ENCODE data around the gene DAB2.

Gene DAB2

DNA sequence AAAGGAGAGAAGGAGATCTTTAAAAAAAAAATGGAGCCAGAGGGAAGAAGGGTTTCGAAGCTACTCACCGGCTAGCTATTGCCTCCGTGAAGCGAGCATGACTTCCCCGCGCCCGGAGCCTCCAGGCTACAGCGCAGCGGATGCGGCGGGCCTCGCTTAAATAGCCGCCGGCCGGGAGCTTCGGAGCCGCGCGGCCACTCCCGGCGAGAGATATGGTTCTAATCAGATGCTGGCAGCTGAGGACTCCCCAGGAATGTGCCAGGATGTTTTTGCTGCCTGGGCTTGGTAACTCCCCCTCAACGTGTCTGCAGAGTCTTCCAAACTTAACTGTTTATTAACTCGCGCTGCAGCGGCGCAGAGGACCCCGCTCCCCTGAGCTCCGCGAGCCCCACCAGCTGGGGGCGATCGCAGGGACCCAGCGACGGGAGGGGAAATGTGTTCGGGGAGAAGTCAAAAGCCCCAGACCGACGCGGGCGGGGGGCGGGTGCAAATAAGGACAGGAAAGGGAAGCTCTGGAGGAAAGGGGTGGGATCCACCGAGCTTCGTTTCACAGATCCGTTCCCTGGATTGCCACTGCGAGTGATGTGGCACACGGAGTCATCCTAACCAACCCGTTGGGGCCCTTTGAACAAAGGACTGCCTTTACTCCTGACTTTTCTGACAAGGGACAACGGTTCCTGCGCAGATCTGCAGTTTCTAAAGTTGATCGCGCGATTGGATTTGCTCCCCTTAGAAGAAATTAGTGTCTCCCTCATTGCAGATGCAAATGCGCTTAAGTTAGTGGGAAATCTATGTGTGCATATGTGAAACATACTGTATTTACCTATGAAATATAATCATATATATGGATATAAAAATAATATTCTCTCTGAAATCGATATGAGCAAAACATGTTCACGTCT is at the start of gene DAB2:
TSS of gene DAB2 (minus strand) at position 245 of the 902 bp plus-strand sequence. CDS start 30,660 bp downstream, outside the sequence.
- in situ Hi-C loops (cut with MboI; ENCODE audit: low sequenced_read_pairs) = no loop called here

DNA sequence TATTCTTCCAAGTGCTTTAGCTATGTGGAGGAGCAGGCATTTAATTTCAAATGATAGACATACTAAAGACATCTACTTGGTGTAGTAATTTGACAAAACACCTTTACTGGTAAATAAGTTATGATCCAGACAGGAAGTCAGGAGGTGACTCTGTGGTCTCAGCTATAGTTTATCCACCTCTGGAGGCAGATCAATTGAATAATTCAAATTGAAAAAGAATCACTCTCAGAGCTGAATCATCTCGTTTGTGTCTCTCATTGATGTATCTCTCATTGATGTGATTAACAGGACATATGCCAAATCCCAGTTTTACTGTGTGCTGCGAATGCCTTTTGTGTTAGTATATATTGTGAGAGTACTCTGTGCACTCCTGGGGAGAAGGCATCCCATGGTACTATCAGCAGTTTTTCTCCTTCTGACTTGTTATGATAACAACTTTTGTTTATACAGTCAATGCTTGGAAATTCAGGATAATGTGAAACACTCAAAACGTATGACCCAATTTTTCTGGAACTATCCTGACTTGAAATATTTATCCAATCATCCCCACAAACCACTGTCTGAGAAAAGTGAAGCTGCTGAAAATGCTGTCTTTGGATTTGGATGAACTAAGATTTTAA is 48.5 kb upstream of the DAB2 start:
- in situ Hi-C loops (cut with MboI; ENCODE audit: low sequenced_read_pairs) = no loop called here

DNA sequence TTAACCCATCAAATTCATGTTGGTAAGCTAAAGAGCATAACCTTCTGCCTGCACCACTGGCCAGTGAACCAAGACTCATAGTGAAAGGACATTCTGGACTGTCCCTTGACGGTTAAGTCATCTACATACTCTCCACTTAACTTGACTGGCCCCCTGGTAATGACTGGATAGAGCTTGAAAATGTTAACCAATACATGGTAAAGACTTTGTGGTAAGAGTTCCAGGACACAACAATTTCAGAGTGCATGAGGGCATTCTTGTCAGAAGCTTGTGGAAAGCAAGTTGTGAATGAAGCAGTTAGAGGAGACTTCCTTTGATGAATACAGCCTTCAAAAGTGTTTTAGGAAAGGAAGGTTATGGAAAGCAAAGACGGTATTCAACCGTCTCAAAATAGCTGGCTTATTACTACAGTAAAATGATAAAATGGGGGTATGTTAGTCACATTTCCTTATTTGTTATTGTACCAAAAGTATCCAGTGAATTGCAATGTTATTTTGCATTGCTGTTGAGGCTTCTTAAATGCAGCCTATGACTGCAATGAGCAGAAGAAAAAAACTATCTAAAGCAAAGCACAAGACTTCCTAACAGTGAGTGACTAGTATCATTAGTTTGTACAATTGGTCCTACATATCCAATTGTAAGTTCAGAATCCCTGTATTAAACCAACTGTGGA is 47.2 kb upstream of the DAB2 start:
- in situ Hi-C loops (cut with MboI; ENCODE audit: low sequenced_read_pairs) = no loop called here

DNA sequence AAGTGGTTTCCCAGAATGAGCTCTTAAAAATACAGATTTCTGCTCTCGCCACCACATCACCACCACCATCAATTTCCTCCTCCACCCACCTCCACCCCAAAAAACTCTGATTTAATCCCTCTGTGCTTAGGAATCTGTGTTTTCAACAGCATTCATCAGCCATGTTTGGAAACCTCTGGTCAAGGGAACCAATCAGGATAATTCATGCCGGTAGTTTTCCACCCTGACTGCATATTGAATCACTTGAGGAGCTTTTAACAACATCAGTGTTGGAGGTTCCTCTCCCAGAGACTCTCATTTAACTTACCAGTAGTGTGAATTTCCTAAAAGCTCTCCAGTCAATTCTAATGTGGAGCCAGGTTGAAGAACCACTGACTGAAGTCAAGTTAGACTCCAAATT is 46.0 kb upstream of the DAB2 start:
- in situ Hi-C loops (cut with MboI; ENCODE audit: low sequenced_read_pairs) = no loop called here

DNA sequence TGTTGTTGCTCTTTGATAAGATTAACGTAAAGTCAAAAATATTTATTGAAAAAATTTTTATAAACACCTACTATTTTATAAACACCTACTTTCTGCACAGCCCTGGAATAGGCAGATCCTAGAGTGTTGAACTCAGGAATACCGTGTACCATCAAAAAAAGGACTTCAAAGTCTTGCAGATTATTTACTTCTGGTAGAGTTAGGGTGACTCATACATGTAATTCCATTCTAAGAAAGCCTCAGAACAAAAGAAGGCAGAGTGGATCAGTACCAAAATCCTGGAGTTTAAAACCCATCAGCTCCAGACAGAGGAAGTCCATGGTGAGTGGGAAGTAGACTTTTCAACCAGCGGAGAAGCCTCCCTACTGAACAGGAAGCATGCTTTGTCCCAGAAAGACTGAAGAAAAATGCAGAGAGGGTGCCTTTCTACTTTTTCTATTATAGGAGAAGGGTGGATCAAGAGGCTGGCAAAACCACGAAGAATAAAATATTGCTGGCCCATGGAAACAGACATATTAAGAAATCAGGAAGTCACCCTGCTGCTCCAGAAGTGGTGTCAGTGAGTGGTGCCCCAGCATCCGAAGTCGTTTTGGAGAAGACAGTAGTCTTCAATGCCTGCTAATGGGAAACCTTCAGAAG is 45.1 kb upstream of the DAB2 start:
- in situ Hi-C loops (cut with MboI; ENCODE audit: low sequenced_read_pairs) = no loop called here

DNA sequence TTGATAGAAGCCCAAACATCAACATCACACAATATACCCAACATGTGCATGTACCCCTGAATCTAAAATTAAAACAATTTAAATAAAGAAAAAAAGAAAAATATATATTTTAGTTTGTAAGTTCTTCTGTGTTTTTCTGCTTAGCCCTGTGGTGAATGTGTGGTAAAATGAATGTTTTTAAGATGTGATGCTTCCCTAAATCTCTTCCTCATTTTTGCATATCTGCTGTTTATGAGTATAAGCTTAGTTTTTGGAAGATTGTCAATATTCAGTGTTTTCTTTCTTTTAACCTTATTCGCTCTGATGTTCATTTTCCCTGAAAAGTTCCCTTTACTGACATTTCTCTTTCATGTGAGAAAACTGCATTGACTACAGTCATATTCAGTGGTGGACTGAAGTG is 44.4 kb upstream of the DAB2 start:
- in situ Hi-C loops (cut with MboI; ENCODE audit: low sequenced_read_pairs) = no loop called here

DNA sequence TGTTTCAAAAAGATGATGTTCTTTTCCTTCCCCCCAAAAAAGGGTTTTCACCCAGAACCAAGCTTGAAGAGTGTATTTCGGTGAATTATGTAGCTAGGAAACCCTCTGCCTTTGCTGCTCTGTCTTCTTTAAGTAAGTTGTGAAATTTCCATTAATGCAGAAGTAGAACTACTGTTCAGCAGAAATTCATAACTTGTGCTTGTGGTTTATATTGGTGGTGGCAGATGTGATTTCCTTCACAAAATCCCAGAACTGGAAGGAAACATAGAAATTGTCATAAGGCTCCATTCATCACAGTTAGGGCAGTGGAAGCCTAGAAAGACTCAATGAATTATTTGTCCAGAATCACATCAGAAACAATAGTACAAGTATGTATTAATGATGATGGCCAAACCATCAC is 42.1 kb upstream of the DAB2 start:
- in situ Hi-C loops (cut with MboI; ENCODE audit: low sequenced_read_pairs) = no loop called here

DNA sequence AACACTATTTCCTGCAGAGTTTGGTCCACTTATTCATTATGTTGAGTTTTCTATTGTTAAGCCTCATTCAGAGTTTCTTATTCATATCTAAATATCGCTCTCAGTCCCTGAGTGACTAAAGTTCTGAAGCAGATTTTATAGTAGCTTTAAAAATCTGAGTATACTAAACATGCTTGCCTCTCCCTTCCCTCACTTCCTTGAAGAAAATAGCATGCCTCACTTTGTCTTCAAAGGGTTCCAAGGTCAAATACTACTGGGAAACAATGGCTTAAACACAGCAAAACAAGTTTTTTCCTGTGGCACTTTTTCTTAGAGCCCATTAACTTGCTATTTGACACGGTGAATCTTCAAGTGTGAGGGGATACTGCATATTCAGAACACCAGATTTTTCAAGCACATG is 41.1 kb upstream of the DAB2 start:
- in situ Hi-C loops (cut with MboI; ENCODE audit: low sequenced_read_pairs) = no loop called here

DNA sequence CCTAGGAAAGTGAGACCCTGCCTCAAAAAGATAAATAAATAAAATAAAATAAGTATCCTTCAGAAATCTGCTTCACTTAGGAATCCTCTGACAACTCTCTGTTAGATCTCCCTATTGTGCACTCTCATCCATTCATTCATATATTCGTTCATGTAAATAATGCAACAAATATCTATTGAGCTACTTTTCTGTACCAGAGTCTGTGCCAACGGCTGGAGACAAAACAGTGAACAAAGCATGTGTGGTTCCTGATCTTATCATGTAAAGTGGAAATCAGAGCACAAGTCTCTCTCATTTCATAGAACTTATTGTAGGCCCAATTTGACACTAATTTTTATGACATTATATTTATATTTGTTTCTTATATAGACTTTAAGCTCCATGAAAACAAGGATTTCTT is 40.3 kb upstream of the DAB2 start:
- in situ Hi-C loops (cut with MboI; ENCODE audit: low sequenced_read_pairs) = no loop called here

DNA sequence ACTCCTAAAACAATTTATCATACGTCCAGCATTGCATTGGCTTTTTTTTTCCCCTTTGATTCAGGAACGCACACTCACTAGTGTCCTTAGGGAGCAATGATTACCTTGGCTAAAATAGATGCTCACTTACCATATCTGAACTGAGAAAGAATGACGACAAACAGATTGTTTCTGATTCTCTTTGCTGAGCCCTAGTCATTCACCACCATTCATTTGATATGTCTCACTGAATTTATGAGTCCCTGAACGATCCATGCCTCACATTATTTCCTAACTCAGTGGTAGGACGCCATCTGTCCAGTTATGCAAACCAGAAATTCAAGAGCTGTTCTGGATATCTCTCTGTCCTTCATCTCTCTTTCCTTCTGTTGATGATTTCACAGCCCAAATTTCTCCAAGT is 39.3 kb upstream of the DAB2 start:
- in situ Hi-C loops (cut with MboI; ENCODE audit: low sequenced_read_pairs) = no loop called here

DNA sequence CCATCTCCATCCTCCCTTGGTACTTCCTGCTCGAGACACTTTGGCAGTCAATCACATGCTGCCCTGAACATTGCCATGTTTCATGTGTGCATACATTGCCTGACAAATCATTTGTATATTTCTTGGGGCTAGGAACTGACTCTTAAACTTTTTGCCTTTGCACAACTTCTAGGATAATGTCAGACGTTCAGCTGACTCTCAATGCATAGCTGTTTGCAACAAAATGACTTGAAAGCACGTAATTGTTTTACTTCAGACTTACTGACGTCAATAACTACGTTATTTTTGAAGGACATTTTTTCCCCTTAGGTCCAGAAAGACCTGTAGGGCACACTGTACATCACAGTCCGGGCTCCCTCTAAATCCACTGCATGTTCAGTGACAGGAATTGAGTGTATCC is 37.4 kb upstream of the DAB2 start:
- in situ Hi-C loops (cut with MboI; ENCODE audit: low sequenced_read_pairs) = no loop called here

DNA sequence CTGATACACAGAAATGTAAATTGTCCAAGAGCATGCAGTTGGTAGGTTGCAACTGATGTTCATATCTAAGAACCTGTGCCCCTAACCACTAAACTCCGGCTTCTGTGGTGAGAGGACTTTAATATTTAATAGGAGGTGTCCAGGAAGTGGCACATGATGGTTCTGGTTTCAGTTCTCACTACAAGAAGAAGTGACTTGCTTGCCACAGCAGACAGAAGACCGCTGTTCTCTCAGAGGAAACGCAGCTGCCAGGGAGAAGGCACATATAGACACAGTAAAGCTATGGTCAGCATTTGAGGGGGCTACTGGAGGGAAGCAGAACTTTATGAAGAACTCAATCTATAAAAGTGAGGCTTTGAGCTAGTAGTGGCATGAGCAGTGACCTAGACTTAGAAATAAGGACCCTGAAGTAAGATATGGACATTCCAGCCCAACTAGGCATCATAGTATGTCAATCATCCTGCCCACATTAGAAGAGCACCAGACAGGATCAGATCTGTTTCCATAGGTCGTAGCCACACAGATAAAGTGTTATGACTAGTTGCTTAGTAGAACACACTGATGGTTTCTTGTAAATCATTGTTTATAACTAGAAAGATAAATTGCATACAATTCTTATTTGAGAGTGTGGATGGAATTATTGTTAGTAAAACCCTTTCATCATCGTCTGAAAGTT is 36.4 kb upstream of the DAB2 start:
- in situ Hi-C loops (cut with MboI; ENCODE audit: low sequenced_read_pairs) = no loop called here

DNA sequence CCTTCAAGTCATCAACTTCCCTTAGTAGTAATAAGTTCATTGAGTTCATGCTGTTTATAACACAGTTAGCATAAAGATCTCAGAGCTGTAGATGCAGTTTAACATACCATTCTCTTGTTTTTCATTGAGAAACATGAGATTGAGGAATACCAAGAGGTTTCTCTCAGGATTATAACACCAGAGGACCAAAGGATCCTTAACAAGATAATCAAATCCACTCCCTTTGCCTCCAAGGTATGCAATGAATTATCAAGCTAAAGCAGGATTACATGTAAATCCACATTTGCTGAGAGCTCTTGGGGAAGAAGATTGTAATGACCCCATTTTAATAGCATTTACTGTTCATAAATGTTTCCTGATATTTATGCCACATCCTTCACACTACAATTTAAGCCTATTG is 35.1 kb upstream of the DAB2 start:
- in situ Hi-C loops (cut with MboI; ENCODE audit: low sequenced_read_pairs) = no loop called here

DNA sequence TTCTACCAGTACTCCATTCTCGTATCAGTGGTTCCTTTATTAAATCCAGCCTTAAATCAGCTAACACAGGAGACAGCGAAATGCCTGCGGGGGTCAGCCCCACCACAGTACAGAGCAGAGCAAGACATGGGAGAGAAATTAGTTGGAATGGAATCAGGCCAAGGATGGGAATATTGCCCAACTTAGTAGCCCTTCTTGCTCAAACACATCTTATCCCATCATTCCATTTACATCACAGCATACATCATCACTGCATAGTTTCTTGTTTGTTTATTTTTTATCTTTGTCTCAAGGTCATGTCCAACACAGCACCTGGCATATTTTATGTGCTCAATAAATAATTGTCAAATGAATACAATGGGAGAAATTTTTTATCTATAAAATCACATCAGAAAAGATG is 34.3 kb upstream of the DAB2 start:
- in situ Hi-C loops (cut with MboI; ENCODE audit: low sequenced_read_pairs) = no loop called here

DNA sequence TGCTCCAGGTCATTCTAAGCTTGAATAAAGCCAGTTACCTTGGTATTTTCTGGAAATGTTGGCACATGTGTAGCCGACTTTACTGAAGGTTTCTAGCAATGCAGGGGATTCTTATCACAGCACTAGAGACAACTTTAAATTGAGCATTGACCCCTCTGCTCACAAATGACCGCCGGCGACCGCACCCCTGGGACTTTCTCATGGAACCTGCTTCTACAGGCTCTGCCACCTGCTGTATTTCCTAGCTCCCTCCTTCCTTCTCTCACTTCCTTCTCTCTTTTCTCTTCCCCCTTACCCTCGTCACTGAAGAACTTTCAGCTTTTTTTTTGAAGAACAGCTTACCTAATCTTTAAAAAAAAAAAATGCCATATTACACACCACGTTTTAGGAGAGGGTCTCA is 30.9 kb upstream of the DAB2 start:
- in situ Hi-C loops (cut with MboI; ENCODE audit: low sequenced_read_pairs) = no loop called here

DNA sequence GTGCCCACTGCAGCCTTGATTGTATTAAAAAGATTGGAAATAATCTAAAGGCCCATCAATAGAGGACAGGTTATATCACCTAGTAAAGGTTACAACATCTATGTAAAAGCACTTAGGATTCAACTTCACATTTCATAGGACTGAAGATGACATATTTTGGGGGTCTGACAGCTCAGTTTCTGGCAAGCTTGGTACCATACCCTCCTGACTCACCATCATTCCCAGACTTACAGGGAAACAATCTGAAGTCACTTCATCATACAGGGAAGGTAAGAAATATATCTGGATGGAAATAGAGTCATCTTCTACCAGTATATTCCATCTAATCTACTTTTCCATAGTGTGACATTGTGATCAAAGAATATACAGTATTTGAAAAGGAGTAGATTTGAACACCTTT is 28.8 kb upstream of the DAB2 start:
- in situ Hi-C loops (cut with MboI; ENCODE audit: low sequenced_read_pairs) = no loop called here

DNA sequence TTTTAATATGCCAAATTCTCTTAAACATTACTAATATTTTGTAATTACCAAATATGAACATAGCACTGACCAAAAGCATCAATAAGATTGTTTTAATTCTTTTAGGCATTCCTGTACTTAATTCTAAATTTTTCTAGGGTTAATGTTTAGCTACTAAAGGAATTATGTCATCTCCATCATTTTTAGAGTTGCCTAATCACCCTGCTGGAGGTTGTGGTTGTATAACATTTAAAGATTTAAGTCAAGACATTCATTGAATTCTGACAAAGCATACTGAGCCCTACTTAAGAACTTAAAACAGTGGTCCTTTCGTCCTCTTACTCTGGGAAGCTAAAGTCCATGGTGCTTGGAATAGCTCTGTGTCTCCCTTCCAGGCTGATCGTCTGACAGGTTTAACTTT is 28.1 kb upstream of the DAB2 start:
- in situ Hi-C loops (cut with MboI; ENCODE audit: low sequenced_read_pairs) = no loop called here

DNA sequence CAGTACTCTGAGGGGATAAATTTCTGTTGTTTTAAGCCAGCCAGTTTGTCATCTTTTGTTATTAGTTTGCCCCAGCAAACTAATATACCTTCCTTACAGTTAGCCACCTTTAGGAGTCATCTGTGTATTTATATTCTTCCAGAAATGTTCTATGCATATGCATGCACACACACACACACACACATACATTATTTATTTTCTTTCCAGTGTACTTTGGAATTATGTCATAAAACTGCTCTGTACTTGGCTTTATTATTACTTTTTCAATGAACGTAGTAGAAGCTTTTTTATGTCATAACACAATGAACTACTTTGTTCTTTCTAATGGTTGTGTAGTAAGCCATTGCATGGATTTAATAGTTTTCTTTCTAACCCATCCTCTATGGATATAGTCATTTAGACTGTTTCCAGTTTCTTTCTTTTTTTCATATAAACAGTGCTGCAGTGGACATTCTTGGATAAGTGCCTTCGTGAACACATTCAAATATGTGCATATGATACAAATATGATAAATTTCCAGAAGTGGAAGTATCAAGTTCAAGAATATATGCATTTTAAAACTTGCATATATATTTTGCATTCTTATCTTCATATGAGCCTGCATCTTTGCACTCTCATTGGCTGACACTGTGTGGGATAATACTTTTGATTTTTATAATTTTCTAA is 26.6 kb upstream of the DAB2 start:
- in situ Hi-C loops (cut with MboI; ENCODE audit: low sequenced_read_pairs) = no loop called here

DNA sequence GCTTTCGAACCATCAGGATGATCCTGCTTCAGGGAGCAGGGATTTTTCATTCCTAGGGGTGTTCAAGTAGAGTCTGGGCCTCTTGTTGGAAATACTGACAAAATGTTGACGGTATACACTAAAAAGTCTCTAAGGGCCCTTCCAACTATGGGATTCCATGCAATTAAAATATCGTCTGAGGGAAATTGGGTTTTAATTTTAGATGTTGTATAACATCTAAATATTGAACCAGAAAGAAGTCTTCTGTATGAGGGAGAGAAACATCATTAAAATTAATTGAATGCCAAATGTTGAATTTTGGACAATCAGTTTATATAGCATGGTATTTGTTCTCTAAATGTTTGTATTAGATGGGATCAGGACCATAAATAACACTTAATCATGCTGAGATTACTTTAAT is 25.7 kb upstream of the DAB2 start:
- in situ Hi-C loops (cut with MboI; ENCODE audit: low sequenced_read_pairs) = no loop called here

DNA sequence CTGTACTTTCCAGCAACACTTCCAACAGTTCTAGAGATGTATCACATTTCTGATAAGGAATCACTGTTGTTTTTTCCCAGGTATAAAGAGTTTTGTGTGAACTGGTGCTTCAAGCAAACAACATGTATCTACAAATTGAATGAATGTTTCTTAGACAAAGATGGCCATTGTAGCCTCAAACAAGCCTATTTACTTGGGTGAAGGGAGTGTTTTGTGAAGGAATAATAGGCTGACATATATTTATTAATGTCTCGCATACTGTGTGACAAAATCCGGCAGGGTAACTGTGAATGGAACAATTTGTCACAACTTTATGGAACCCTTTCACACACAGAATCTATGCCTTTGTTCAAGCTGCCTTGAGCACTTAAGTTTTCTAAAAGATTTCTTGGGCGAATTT is 24.8 kb upstream of the DAB2 start:
- in situ Hi-C loops (cut with MboI; ENCODE audit: low sequenced_read_pairs) = no loop called here
